ENCODE data around the gene ZBTB20. TPM values are rescaled to one million over a fixed set of nuclear protein-coding genes. Genes with fewer than 3 reads are reported as not detected.

The ZBTB20 gene
- total RNA-seq, 1 donor from 2014 or later, result 1.6 TPM

DNA sequence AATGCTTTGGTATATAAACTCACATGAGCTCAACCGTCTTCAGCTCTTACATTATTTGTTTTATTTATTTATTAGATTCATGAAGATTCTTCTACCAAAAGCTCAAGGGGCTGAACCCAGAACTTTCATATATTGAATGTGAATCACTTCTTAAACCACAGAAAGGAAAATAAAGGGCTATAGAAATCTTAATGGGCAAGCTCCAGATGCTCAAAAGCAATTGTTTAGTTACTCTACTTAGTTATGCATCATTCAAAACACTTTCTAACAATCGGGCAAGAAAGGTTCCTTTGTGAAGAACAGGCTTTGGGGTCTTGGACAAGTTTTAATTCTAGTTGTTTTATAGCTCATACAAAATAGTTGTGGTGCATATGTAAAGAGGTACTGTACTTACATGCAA is 473.1 kb downstream of the ZBTB20 start:
- Mint-ChIP-seq H3K9me3 (no peaks in the 10 kb centered on the region), H3K27ac (no peak overlapping the region), H3K36me3 (ENCODE audit: low read depth) (no peaks in the 10 kb centered on the region), H3K4me3 (no peak overlapping the region), H3K4me1 (no peaks in the 10 kb centered on the region), H3K27me3 (no peaks in the 10 kb centered on the region)
- intact Hi-C loops (cut with micrococcal nuclease), result no loop called here
- no peak for DNase-seq

DNA sequence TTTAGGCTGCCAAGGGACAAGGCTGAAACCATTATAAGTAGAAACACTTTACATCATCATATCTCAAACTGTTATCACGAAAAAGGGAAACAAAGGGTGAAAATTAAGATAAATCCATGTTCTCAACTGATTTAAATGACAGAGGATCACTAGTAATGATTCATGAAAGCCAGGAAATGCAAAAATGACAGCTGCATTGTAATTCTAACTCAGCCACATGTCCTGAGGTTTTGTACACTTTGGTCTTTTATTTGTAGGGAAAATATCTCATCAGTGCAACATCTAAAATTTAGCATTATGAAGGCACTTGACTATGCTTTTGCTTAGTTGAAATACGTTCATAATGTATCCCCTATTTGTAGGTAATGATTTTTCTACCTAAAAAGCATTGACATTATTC is 473.6 kb downstream of the ZBTB20 start:
- Mint-ChIP-seq H3K27me3 (no peaks in the 10 kb centered on the region), H3K4me1 (no peaks in the 10 kb centered on the region), H3K9me3 (no peaks in the 10 kb centered on the region), H3K27ac (no peak overlapping the region), H3K4me3 (no peak overlapping the region), H3K36me3 (ENCODE audit: low read depth) (no peaks in the 10 kb centered on the region)
- DNase-seq, result no peak
- intact Hi-C loops (cut with micrococcal nuclease), result no loop called here

DNA sequence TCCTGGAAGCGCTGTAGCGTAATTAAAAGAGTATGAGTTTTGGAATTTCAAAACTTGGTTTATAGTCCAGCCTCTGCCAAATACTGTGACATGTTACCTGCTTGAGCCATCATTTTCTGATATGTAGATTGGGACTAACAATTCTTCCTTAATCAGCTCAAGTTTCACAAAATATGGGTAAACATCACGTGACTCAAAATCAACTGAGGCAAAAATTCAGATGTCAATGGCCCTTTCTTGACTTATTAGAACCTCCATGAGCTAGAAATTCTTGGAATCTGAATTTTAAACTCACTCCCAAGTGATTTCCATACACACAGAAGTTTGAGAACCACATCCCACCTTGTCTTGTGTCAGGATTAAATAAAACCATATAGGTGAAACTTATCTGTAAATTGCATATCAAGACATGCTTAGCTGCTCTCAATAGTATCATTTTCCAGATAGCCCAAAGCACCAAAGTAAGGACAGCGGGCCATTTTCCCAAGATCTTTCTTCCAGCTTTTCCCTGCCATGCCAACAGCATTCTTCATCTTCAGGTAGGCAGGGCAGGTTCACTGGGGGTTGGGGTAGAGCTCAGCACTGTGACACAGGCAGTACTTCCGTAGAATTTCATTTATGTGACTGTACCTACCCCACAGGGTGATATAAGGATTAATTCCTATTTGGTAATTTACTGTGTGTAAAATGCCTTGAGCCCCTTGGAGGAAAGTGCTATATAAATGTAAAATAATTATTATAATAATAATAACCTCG is 474.2 kb downstream of the ZBTB20 start:
- H3K27ac Mint-ChIP-seq, result no peak overlapping the region
- H3K9me3 Mint-ChIP-seq, result no peaks in the 10 kb centered on the region
- no peak overlapping the region for H3K4me3 Mint-ChIP-seq
- H3K4me1 Mint-ChIP-seq, result no peaks in the 10 kb centered on the region
- no peak for DNase-seq
- no peaks in the 10 kb centered on the region for H3K36me3 Mint-ChIP-seq (ENCODE audit: low read depth)
- H3K27me3 Mint-ChIP-seq, result no peaks in the 10 kb centered on the region
- intact Hi-C loops (cut with micrococcal nuclease), result no loop called here

DNA sequence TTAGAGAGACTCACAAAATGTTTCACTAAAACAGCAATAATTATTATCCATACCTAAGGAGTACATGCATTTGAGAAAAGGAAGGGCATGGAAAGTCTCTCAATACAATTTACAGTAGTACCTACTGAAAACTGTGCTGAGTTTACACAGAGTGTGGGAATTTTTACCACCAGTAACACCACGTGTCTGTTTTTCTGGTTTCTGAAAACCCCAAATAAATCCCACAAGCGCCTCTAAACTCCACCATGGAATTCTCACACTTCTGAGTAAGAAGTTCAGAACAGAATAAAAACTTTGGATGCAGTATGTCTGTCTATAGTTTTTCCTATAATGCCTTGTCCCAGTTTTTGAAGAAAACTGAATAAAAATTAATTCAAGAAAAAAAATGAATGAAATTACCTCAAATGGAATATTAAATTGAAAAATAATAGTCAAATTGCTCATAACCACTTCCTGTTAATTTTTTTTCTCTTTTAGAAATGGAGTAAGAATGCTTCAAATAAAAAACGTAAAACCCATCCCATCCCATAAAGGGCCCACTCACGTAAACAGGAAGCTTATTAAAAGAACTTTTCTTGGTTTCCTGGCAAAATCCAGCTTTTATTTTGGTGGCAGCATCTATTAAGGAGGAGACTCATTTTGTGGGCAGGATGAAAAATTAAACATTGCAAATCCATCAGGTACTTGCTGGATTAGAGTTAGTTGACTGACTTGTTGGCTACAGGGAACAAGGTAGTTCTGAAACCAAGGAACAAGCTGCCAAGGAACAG is 475.2 kb downstream of the ZBTB20 start:
- intact Hi-C loops (cut with micrococcal nuclease), result no loop called here
- Mint-ChIP-seq H3K36me3 (ENCODE audit: low read depth) (no peaks in the 10 kb centered on the region), H3K4me3 (no peak overlapping the region), H3K27me3 (no peaks in the 10 kb centered on the region), H3K9me3 (no peaks in the 10 kb centered on the region), H3K27ac (no peak overlapping the region), H3K4me1 (no peaks in the 10 kb centered on the region)
- no peak for DNase-seq

DNA sequence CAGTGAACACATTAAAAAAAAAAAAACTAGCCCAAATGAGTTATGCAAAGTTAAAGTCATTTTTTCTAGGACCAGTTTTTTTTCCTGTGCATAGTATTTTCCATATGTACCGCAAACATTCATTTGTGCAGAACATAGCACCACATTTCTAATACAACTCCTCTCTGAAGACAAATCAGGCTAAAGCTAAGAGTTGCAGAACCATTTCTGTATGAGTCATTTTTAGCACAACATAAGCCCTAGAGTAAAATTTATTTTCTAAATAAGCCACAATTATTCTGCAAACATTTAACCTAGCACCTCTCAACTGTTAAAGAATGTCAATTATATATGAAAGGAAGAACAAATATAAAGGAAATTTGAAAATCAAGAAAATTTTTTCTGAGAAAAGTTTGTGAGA is 477.5 kb downstream of the ZBTB20 start:
- no peaks in the 10 kb centered on the region for H3K36me3 Mint-ChIP-seq (ENCODE audit: low read depth)
- no peak overlapping the region for H3K4me3 Mint-ChIP-seq
- H3K27me3 Mint-ChIP-seq, result no peaks in the 10 kb centered on the region
- no peak for DNase-seq
- no peaks in the 10 kb centered on the region for H3K9me3 Mint-ChIP-seq
- no peak overlapping the region for H3K27ac Mint-ChIP-seq
- no peaks in the 10 kb centered on the region for H3K4me1 Mint-ChIP-seq
- intact Hi-C loops (cut with micrococcal nuclease), result no loop called here

DNA sequence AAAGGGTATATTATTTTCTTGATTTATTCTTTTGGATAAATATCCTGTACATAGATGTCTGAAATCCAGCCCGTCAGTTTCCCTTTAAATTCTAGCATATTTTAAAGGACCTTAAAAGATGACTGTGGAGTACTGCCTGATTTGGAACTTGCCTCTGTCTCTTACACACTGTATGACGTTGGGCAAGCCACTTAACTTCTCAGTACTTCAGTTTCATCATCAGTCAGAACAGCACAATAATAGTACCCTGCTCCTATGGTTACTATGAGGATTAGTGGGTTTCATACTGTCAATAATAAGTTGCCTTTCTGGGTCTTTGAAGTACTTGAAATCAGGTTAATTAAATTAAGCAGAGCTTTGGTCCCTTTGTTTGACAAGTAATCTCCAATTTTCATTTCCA is 479.0 kb downstream of the ZBTB20 start:
- Mint-ChIP-seq H3K4me1 (no peaks in the 10 kb centered on the region), H3K27me3 (no peaks in the 10 kb centered on the region), H3K27ac (no peak overlapping the region), H3K9me3 (no peaks in the 10 kb centered on the region), H3K36me3 (ENCODE audit: low read depth) (no peaks in the 10 kb centered on the region), H3K4me3 (no peak overlapping the region)
- intact Hi-C loops (cut with micrococcal nuclease), result no loop called here
- no peak for DNase-seq

DNA sequence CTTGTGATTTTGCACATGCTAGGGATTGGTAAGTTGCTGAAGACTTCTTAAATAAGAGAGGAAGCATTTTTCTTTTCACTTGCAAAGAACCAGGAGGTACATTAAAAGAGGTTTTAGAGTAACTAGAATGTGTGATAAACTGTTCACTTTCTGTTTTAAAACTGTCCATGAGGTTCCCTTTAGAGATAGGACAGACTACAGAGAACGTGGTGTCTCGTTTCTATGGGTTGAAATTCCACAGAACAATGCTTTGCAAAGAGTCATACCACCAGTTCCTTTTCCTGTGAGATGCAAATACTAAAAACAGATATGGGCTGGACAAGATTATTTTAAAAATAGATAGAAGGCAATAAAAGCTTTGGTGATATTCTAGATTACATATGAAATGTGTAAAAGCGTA is 480.5 kb downstream of the ZBTB20 start:
- intact Hi-C loops (cut with micrococcal nuclease), result no loop called here
- H3K4me3 Mint-ChIP-seq, result no peak overlapping the region
- H3K4me1 Mint-ChIP-seq, result no peaks in the 10 kb centered on the region
- no peak overlapping the region for H3K27ac Mint-ChIP-seq
- H3K9me3 Mint-ChIP-seq, result no peaks in the 10 kb centered on the region
- no peaks in the 10 kb centered on the region for H3K36me3 Mint-ChIP-seq (ENCODE audit: low read depth)
- no peak for DNase-seq
- no peaks in the 10 kb centered on the region for H3K27me3 Mint-ChIP-seq

DNA sequence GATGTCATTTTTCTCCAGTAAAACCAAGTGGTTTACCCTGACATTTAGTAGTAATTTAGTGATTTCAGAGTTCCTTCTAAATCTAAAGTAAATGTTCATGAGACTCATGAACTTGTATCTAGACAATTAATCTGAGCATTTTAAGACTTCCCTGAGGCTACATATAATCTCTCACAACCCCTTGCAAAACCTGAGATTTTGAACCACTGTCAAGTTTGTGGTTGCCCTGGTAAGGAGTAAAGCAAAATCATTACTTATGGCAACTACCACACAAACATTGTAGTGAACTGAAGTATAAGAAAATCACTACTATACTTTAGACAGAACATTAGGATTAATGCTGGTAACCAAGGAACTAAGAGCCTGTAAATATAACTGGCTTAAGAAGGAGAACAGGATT is 483.1 kb downstream of the ZBTB20 start:
- peaks cover 4% of the 10 kb centered on the region for H3K9me3 Mint-ChIP-seq
- no peak overlapping the region for H3K4me3 Mint-ChIP-seq
- H3K27me3 Mint-ChIP-seq, result no peaks in the 10 kb centered on the region
- no peak for DNase-seq
- H3K4me1 Mint-ChIP-seq, result no peaks in the 10 kb centered on the region
- no peak overlapping the region for H3K27ac Mint-ChIP-seq
- intact Hi-C loops (cut with micrococcal nuclease), result no loop called here
- no peaks in the 10 kb centered on the region for H3K36me3 Mint-ChIP-seq (ENCODE audit: low read depth)

DNA sequence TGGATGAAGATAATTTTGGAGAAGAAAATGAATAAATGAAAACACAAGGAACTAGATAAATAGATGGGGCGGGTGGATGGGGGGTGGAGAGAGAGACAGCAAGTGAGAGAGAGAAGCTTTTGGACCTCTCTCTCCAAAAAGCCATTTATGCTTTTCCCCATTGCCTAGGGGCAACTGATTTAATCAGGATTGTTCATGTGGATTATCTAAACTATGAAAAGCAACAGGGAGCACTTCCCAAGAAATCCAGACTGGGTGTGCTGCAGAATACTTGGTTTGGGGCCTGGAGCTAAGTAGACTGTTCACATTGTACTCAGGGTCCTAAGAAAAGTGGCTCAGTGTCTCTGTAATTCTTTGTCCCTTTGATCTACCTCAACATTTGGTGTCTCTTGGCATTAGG is 486.3 kb downstream of the ZBTB20 start:
- Mint-ChIP-seq H3K27ac (no peak overlapping the region), H3K4me3 (no peak overlapping the region), H3K9me3 (peaks cover 8% of the 10 kb centered on the region), H3K36me3 (ENCODE audit: low read depth) (no peaks in the 10 kb centered on the region), H3K27me3 (no peaks in the 10 kb centered on the region), H3K4me1 (no peaks in the 10 kb centered on the region)
- no peak for DNase-seq
- intact Hi-C loops (cut with micrococcal nuclease), result no loop called here

DNA sequence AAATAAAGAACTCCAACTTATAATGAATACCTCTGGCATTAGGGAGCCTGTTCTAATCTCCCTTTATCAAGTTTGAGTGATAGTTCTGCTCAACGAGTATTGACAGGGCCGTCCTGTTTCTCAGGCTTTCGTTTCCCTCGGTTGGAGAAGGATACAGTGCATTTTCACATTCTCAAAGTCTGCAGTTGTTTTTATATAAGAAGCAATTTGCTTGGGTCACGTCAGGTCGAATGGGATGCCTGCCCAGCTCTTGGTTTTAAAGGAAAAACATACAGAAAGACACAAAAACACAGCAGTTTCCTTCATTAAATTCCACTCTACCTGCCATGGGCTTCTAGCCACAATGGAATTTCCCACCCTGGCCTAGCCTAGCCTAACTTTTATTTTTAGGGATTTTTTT is 487.0 kb downstream of the ZBTB20 start:
- Mint-ChIP-seq H3K36me3 (ENCODE audit: low read depth) (no peaks in the 10 kb centered on the region), H3K9me3 (peaks cover 8% of the 10 kb centered on the region), H3K27me3 (no peaks in the 10 kb centered on the region), H3K27ac (no peak overlapping the region), H3K4me1 (no peaks in the 10 kb centered on the region), H3K4me3 (no peak overlapping the region)
- intact Hi-C loops (cut with micrococcal nuclease), result no loop called here
- no peak for DNase-seq

DNA sequence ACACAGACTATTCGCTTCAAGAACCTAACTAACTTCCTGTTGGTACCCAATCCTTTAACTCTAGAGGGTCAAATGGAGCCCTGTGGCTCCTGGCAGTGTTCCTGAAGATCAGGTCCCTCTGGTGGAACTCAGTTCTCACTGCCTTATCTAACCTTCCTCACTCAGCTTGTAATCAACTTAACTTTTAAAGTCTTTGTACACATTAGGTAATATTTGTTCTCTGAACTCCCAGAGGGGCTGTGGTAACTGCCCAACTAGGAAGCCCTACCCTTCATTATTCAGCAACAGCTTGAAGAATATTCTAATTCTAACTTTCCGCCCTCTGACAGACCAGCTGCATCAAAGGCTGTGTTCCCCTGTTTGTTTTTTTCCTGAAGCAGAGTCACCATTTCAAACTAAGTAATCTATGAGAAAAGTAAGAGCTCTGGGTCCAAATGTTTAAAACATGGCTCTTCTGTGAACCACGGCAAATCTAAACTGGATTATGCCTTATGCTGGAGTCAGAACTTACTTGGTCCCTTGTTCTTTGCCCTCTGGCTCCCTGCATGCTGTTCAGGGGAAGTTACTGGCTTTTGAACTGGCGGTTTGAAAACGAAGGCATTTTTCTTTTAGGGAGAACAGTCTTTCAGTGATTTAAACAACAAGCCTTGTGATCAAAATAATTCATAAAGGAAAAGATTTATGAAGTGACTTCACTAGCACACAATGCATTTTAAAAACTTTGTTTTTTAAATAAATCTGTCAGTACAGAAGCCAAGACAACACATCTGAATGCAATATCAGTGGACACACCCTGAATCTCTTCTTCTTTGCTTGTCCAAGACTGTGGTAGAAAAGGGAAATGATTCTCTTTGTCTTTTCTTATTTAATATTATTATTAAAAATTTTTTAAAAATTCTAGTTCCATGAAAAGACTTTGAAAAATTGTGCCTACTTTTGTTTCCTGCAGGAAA is 487.7 kb downstream of the ZBTB20 start:
- Mint-ChIP-seq H3K27me3 (no peaks in the 10 kb centered on the region), H3K27ac (no peak overlapping the region), H3K4me3 (no peak overlapping the region), H3K4me1 (no peaks in the 10 kb centered on the region), H3K9me3 (peaks cover 8% of the 10 kb centered on the region), H3K36me3 (ENCODE audit: low read depth) (no peaks in the 10 kb centered on the region)
- intact Hi-C loops (cut with micrococcal nuclease), result no loop called here
- DNase-seq, result no peak

DNA sequence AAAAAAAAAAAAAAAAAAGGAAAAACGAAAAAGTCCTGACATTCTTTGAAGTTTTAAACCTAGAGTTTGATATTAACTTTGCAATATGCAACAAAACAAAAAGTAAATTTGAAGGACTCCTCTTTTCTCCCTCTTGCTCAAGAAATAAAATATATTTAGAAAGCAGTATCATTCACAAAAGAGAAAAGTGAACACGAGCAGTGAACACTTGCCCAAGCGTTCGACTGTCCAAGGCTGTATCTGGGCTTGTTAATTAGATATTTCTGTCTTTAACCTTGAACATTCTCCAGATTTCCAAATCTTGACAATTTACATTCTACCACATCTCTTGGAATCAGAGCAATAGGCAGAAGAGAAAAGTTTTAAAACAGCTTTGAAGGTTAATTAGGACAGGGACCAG is 495.5 kb downstream of the ZBTB20 start:
- no peak for DNase-seq
- no peaks in the 10 kb centered on the region for H3K36me3 Mint-ChIP-seq (ENCODE audit: low read depth)
- H3K4me1 Mint-ChIP-seq, result no peaks in the 10 kb centered on the region
- no peak overlapping the region for H3K27ac Mint-ChIP-seq
- H3K9me3 Mint-ChIP-seq, result no peaks in the 10 kb centered on the region
- H3K27me3 Mint-ChIP-seq, result no peaks in the 10 kb centered on the region
- intact Hi-C loops (cut with micrococcal nuclease), result no loop called here
- H3K4me3 Mint-ChIP-seq, result no peak overlapping the region

DNA sequence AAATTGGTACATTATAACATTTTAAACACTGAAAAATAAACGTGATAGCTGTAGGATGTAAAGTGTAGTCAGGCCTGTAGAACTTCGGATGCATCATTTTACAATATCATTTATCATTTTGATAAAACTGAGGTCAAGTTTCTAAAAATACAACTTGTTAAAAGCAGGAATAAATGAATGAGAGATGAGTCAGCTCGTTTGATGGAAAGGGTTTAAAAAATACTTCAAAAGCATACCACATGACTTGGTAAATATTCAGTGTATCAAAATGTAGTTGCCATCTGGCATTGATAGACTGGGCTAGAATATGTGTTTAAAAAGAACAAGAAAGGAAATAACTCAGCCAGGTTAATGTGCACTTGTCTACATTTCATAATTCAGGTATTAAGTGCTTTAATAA is 496.3 kb downstream of the ZBTB20 start:
- DNase-seq, result no peak
- no peaks in the 10 kb centered on the region for H3K27me3 Mint-ChIP-seq
- no peak overlapping the region for H3K27ac Mint-ChIP-seq
- H3K36me3 Mint-ChIP-seq (ENCODE audit: low read depth), result no peaks in the 10 kb centered on the region
- intact Hi-C loops (cut with micrococcal nuclease), result no loop called here
- no peak overlapping the region for H3K4me3 Mint-ChIP-seq
- no peaks in the 10 kb centered on the region for H3K4me1 Mint-ChIP-seq
- H3K9me3 Mint-ChIP-seq, result no peaks in the 10 kb centered on the region

DNA sequence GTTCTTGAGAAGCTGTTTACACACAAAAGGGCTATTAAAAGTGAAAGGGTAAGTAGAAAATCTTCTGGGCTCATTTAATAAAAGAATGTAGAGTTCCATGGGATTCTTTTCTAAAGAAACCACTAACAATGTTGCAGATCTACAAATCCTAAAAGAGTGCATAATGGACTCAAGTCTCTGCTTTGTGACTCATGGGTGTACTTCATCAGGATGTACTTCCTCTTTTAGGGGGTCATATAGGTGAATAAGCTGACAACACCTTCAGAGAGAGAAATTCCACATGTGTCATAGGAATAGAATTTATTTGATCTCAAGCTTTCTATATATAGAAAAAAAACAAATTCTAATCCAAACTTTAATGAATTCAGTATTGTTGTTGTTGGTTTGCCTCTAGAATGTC is 497.8 kb downstream of the ZBTB20 start:
- no peak overlapping the region for H3K4me3 Mint-ChIP-seq
- H3K27me3 Mint-ChIP-seq, result no peaks in the 10 kb centered on the region
- DNase-seq, result no peak
- H3K36me3 Mint-ChIP-seq (ENCODE audit: low read depth), result no peaks in the 10 kb centered on the region
- no peaks in the 10 kb centered on the region for H3K4me1 Mint-ChIP-seq
- intact Hi-C loops (cut with micrococcal nuclease), result no loop called here
- no peak overlapping the region for H3K27ac Mint-ChIP-seq
- no peaks in the 10 kb centered on the region for H3K9me3 Mint-ChIP-seq
